NCI-H748 treated with DMSO at 0.1 percent for 48 hours (cell line): ENCODE data around the gene SFT2D1.
A peak's percentile ranks its signal among the peaks of the same experiment; 100 is the strongest.

Experiments used
- DNase-seq: peaks from one replicate; lab custom pipeline; 2025; lab: John Stamatoyannopoulos, UW

Gene SFT2D1

DNA sequence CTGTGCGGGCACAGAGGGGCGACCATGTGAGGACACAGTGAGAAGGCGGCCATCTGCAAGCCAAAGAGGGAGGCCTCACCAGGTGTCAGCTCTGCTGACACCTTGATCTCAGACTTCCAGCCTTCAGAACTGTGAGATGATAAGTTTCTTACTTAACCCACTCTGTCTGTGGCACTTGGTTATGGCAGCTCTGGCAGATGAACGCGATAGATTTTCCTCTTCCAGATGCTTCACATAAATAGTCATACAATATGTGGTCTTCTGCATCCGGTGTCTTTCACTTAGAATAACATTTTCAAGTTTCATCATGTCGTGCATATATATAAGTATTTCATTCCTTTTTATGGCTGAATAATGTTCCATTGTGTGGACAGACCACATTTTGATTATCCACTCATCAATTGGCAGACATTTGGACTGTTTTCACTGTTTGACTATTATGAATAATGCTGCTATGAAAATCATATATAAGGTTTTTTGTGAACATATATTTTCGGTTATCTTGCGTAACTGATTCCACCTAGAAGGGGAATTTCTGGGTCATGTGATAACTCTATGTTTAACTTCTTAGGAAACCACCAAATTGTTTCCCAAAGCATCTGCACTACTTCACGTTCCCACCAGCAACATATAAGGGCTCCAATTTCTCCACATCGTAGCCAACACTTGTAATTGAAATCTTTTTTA is 64.3 kb downstream of the SFT2D1 start:
- no peak for DNase-seq

GRCh38 chr6:166277018-166277417 is 65.3 kb downstream of the SFT2D1 start:
- no peak for DNase-seq

- peak; percentile 36 for DNase-seq
Observed at GRCh38 chr6:166275714-166276166, 66.6 kb downstream of the SFT2D1 start.

- no peak for DNase-seq
Observed at GRCh38 chr6:166274739-166275370, 67.5 kb downstream of the SFT2D1 start.

- DNase-seq, result no peak
Observed at GRCh38 chr6:166274163-166274562, 68.2 kb downstream of the SFT2D1 start.

DNA sequence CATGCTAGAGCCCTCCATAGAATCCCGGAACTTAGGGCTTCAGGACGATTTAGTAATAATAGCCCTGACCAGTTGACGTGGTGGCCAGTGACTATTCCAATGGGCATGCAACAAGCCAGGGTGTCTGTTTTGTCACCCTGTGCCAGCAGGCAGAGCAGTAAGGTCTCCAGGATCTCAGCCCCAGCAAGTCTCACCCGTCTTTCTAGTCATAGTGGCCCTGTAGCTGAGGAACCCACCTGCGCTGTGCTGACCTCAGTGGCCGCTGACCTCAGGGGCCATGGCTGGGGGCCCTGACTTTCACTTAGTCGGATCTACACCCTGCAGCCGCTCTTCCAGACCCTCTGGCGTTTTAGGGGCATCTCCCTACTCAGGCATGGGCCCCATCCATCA is 71.0 kb downstream of the SFT2D1 start:
- no peak for DNase-seq

DNA sequence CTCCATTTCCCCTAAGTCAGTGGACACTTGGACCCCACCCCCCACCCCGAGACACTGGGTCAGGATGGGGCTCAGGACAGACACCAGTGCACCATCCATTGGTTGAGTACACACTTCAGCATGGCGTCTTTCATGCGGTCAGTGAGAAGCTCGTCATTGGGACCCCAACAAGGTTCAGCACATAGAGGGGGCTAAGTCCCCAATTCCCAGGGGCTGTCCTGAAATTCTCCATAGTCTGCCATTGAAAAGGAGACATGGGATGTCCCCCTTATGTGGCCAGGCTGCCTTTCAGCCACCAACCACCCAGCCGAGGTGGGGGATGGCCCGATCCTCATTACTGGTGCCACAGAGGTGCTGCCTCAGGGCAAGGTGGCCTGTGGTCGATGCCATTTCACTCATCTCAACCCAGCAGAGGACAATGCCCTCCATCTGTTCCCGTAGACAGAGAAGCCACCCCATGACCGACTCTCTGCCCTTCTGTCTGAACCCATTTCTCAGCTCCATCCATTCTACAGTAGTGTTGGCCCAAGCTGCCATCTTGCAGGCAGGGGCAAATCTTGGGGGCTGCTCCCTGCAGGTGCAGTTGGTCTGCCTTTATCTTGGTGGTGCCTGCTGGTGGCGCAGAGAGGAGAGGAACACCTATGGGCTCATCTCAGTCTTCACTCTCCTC is 71.5 kb downstream of the SFT2D1 start:
- no peak for DNase-seq
